ENCODE data around the gene INCA1. TPM values are rescaled to one million over a fixed set of nuclear protein-coding genes. Genes with fewer than 3 reads are reported as not detected.
"Not testable (repeated sequence)": the region's sequence is repeated elsewhere in the genome, so short reads cannot be mapped to it uniquely, and the experiment has no call there.

Gene INCA1, protein sequence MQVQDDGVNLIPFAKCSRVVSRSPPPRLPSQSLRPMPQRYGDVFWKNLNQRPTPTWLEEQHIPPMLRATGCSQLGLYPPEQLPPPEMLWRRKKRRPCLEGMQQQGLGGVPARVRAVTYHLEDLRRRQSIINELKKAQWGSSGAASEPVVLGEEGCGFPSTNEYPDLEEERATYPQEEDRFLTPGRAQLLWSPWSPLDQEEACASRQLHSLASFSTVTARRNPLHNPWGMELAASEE
- total RNA-seq: not detected

DNA sequence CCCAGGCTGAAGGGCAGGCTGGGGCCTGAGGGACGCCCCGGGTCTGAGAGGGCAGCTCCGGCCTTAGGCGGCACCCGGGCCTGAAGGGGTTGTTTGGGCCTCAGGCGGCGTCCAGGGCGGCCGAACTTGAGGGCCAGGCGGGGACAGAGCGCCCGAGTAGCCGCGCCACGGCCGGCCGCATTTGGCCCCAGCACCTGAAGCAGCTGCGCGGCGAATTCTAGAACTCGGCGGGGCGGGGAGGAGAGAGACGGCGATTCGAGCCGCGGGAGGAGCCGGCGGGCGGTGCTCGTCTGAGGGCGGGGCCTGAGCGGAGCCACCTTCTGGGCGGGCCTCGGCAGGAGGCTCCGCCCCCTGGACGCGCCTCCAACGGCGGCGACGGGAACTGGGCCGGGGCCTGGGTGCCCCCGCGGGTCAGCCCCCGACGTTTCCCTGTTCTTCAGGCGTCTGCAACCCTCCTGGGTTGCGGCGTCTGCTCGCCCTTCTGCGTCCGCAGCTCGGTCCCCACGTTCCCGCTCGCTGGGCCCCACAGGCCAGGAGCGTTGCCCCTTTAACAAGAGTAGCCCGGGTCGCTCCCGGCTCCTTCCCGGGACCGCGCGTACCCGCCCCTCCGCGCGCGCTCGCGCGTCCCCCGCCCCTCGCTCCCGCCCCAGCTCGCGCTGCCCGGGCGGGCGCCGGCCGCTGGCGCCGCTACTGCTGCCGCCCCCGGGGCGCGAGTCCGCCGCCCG lies at the start of gene INCA1, which contains the start of gene KIF1C:
TSS of gene INCA1 (minus strand) at position 221 of the 725 bp plus-strand sequence. CDS start 3,085 bp downstream, outside the sequence.
TSS of gene KIF1C (plus strand) at position 649 of the 725 bp plus-strand sequence. CDS start 2,297 bp downstream, outside the sequence.
- FAIRE-seq (no peak), DNase-seq (ENCODE audit: low spot score in 2 of 2) (peak; percentile 99 to 100)

DNA sequence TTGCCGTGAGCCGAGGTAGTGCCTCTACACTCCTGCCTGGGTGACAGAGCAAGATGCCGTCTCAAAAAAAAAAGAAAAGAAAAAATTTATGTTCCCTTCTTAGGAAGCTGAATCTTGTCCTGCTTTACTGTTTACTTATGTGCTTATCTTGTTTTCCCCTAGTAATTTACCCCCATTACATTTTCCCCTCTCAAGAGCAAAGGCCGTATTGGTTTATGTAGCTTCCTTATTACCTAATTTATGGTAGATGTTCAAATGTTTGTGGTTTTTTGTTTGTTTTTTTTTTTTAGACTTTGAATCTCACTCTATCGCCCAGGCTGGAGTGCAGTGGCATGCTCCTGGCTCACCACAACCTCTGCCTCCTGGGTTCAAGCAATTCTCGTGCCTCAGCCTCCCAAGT lies 48.2 kb upstream of the INCA1 start:
- DNase-seq (ENCODE audit: low spot score in 2 of 2): no peak
- FAIRE-seq: no peak

DNA sequence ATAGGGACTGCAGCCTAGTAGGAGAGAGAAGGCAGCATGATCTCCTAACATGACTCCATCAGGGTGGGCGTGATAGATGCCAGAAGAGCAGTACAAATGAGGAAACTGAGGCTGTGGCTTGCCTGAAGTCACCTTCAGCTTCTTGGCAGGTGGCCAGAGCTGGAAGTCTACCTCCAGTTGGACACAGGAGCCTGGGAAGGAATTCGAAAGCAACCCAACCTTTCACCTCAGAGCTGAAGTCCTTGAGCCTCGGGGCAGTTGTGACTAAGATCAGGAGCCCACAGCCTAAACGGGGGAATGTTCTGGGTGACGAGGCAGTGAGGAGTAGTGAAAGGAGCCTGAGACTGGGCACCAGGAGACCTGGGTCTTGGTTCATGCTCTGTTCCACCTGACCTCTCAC lies 47.3 kb upstream of the INCA1 start:
- no peak for DNase-seq (ENCODE audit: low spot score in 2 of 2)

DNA sequence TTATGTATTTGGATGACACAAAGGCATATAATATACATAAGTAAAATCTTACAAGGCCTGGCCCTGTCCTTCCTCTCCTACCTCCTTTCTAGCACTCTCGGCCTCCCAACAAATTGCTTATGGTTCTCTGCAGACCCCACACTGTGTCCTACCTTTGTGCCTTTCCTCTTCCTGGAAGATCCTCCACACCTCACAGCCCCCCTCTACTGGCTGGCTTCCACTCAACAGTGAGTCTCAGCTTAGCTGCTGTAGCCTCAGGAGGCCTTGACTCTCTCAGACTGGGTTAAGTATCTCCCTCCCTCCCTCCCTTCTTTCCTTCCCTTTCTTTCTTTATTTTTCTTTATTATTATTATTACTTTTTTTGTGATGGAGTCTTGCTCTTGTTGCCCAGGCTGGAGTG lies 46.2 kb upstream of the INCA1 start:
- FAIRE-seq (no peak), DNase-seq (ENCODE audit: low spot score in 2 of 2) (no peak)

More for the DNA sequence above, 47.3 kb upstream of the INCA1 start:
- FAIRE-seq: no peak

DNA sequence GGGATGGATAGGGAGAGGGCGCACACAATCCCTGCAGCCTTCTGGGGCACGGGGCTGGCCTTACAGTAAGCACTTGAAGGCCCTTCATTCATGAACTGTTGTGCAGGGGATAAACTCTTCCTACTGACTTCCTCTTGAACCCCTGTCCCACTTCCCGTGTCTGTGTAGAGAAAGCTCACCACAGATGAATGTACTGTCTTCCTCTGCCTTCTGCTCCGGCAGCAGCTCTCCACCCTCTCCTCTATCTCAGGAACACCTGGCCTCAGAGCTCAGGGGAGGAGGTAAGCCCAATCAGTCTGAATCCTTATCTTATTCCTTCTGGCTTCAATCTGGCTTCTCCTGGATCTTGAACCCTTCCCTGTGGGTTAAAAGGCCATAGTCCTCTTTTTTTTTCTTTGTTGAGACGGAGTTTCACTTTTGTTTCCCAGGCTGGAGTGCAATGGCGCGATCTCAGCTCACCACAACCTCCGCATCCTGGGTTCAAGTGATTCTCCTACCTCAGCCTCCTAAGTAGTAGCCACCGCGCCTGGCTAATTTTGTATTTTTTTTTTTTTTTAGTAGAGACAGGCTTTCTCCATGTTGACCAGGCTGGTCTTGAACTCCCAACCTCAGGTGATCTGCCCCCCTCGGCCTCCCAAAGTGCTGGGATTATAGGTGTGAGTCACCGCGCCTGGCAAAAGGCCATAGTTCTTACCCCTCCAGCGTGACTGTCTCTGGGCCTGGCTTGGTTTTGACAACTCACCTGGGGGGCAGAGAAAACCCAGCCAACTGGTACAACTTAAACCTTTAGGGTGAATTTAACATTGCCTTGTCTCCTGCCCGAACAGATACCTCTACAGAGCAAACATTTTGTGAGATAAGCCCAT lies 45.1 kb upstream of the INCA1 start:
- DNase-seq (ENCODE audit: low spot score in 2 of 2) (no peak), FAIRE-seq (no peak)

DNA sequence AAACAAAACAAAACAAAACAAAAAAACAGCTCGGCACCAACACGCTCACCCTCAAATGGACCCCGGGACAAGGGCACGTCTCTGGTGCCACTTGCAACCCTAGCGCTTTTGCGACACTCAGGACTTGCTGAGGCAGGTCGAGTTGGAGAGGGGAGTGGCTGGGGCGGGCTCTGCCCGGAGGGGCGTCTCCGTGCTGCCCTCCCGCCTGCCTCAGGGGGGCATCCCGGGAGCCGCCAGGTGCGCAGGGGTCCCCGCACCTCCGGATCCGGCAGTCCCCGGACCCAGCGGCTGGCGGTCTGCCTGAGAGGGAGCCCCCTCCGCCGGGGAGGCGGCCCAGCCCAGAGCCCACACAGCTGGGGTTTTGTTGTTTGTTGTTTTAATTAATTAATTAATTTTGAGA lies 38.0 kb upstream of the INCA1 start, which contains the start of gene SLC52A1:
TSS of gene SLC52A1 (minus strand) at position 112 of the 400 bp plus-strand sequence. CDS start 820 bp downstream, outside the sequence.
- no peak for FAIRE-seq
- no peak for DNase-seq (ENCODE audit: low spot score in 2 of 2)

DNA sequence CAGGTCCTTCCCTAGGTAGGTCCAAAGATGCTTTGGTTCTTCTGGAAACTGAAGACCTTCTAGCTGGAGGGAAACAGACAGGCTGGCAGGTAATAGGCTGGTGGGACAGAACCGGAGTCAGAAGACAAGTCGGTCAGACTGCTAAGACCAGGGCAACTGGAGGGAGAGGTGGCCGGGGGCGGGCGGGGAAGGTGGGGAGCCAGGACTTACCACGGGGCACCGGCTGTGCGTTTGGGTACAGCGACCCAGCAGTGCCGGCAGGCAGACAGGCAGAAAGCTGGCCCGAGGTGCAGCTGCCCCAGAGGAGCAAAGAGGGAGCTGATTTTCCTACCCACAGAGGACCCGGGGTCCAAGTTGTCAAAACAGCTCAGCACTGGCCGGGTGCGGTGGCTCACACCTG lies 37.3 kb upstream of the INCA1 start:
- DNase-seq (ENCODE audit: low spot score in 2 of 2): no peak
- FAIRE-seq: no peak

DNA sequence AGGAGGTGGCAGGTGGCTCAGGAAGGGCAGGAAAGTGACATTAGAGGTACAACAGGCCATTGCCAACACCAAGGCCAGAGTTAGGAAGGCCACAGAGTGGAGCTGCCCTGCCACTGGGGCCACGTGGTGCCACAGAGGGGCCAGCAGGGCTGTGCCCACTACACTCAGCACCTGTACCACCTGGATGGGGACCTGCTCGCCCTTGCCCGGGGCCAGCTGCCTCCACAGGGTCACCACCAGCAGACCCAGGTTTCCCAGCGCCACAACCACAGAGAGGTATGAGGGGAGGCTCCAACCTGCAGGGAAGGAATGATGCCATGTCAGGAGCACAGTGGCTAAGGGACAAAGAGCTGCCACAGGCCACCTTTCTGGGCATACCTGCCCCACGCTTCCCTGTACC lies 36.7 kb upstream of the INCA1 start:
- no peak for FAIRE-seq
- no peak for DNase-seq (ENCODE audit: low spot score in 2 of 2)

DNA sequence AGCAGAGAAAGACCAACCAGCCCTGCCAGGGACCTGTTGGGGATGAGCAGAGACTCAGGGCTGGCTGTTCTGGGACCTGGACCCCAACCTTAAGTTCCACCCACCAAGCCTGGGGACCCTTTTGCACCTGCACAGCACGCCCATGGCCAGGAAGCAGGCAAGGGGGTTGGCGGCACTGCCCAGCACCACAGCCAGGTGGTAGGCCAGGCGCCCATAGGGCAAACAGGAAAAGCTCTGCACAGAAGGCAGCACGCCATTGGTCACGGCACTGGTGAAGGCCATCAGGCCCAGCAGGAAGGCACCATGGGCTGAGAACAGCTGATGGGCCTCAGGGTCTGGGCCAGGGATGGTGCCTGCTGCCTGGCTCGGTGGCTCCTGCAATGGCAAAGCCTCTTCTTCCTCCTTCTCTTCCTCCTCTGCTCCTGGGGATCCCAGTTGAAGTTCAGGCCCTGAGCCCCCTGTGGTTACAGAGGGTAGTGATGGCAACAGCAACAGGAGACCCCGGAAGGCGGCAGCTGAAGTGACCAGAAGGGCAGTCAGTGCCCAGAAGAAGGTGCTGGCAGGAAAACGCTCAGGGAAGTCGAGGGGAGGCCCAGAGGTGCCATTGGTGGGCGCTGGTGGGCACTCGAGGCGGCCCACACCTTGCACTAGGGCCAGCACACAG lies 36.2 kb upstream of the INCA1 start:
- FAIRE-seq (no peak), DNase-seq (ENCODE audit: low spot score in 2 of 2) (no peak)

DNA sequence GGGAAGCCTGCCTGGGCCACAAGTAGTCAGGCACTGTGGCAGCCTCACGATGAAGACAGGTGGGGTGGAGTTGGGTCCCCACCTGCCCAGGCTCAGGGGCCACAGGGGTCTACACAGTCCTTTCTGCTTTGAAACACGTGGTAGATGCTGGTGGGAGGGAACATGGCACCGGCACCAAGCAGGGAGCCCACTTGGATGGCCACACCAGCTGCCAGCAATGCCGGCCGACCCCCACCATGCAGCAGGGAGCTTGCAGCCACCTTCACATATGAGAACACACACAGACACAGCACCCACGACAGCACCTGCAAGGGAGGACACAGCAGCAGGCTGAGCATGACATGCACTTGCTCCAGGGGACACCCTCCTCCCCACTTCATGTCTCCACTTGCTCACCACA lies 35.5 kb upstream of the INCA1 start:
- FAIRE-seq (no peak), DNase-seq (ENCODE audit: low spot score in 2 of 2) (no peak)

DNA sequence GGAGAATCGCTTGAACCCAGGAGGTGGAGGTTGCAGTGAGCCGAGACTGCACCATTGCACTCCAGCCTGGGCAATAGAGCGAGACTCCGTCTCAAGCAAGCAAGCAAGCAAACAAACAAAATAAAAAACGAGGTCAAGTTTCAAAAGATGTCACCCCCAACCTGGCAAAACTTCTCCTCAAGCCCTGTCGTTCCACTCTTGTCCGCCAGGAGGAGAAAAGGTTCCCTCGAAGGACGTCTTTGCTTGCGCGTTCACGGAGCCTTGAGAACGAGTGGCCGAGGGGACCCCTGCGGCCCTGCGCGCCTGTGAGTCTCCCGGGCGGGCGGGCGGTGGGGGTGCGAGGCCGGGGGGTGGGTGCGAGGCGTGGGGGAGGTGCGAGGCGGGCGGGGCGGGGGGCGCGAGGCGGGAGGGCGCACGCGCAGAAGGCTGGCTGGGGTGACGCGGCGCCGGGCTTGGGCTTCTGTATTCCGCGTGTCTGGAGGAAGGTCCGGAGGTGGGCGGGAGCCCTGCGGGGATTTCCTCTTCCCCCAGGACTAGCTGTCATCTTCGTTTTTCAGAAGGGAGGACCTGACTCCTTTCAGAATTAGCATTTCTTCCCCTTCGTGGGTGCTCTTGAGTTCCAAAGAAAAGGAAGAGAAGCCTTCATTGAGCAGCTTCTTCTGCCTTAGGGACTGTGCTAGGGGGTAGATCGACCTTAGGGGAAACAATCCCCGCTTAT lies 34.2 kb upstream of the INCA1 start:
- no peak for FAIRE-seq

DNA sequence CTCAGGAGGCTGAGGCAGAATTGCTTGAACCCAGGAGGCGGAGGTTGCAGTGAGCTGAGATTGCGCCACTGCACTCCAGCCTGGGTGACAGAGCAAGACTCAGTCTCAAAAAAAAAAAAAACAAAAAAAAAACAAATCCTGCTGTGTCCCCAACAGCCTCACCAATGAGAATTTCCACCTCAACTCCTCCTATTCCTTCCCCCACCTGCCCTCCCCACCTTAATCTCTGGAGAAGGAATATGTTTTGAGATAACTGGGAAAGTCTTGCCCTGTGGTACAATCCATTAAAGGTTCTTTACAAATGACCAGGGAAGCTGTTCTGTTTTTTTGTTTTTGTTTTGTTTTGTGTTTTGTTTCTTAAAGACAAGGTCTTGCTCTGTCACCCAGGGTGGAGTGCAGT lies 32.8 kb upstream of the INCA1 start:
- not testable (repeated sequence) for DNase-seq (ENCODE audit: low spot score in 2 of 2); FAIRE-seq

More for the DNA sequence above, 34.2 kb upstream of the INCA1 start:
- peak; percentile 79 to 87 for DNase-seq (ENCODE audit: low spot score in 2 of 2)

DNA sequence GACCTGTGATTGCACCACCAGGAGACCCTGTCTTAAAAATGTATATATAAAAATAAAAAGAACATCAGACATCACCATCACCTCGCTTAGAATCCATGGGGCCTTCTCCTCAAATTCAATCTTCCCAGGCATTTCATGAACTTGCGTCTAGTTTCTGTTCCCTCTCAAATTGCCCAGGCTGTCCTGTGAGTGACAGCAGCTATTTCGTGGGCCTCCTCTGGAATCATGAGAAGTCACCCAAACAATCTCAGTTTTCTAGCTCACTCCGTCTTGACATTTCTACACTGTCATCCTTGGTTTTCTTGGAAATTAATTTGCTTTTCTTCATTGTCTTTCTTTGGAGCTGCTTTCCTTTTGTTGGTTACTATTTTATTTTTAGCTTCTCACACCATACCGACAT lies 30.6 kb upstream of the INCA1 start:
- FAIRE-seq (no peak), DNase-seq (ENCODE audit: low spot score in 2 of 2) (no peak)

DNA sequence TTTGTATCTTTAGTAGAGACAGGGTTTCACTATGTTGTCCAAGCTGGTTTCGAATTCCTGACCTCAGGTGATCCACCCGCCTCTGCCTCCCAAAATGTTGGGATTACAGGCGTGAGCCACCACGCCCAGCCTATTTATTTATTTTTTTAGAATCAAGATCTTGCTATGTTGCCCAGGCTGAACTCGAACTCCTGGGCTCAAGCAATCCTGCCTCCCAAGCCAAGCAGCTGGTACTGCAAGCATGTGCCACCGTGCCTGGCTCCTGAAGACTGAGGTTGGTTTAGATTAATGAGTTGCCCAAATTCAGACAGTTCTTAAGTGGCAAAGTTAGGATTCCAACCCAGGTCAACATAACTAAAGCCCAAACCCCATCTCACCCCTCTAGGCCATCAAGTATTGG lies 30.0 kb upstream of the INCA1 start:
- no peak for FAIRE-seq
- no peak for DNase-seq (ENCODE audit: low spot score in 2 of 2)

DNA sequence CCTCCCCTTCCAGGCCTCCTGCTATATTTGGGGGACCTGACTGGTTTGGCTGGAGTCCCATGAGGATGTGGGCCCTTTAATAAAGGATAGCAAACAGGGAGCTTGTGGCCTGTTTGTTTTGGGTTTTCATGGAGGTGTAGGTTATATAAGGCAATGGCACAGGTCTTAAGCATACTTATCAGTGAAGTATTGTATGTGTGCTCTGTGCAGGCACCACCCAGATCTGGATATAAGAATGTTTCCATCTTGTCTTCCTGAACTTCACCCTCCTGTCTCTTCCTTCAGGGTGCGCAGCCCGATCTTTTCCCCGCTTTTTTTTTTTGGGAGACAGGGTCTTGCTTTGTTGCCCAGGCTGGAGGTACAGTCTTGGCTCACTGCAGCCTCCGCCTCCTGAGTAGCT lies 27.3 kb upstream of the INCA1 start:
- no peak for FAIRE-seq
- DNase-seq (ENCODE audit: low spot score in 2 of 2): no peak

DNA sequence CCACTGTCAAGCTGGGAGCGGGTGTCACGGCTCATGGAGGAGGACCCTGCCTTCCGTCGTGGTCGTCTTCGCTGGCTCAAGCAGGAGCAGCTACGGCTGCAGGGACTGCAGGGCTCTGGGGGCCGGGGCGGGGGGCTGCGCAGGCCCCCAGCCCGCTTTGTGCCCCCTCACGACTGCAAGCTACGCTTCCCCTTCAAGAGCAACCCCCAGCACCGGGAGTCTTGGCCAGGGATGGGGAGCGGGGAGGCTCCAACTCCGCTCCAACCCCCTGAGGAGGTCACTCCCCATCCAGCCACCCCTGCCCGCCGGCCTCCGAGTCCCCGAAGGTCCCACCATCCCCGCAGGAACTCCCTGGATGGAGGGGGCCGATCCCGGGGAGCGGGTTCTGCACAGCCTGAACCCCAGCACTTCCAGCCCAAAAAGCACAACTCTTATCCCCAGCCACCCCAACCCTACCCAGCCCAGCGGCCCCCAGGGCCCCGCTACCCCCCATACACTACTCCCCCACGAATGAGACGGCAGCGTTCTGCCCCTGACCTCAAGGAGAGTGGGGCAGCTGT lies 26.3 kb upstream of the INCA1 start:
- FAIRE-seq: no peak
- no peak for DNase-seq (ENCODE audit: low spot score in 2 of 2)

DNA sequence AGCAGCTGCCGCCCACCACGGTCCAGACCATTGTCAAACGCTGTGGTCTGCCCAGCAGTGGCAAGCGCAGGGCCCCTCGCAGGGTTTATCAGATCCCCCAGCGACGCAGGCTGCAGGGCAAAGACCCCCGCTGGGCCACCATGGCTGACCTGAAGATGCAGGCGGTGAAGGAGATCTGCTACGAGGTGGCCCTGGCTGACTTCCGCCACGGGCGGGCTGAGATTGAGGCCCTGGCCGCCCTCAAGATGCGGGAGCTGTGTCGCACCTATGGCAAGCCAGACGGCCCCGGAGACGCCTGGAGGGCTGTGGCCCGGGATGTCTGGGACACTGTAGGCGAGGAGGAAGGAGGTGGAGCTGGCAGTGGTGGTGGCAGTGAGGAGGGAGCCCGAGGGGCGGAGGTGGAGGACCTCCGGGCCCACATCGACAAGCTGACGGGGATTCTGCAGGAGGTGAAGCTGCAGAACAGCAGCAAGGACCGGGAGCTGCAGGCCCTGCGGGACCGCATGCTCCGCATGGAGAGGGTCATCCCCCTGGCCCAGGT lies 24.9 kb upstream of the INCA1 start:
- FAIRE-seq (no peak), DNase-seq (ENCODE audit: low spot score in 2 of 2) (no peak)

DNA sequence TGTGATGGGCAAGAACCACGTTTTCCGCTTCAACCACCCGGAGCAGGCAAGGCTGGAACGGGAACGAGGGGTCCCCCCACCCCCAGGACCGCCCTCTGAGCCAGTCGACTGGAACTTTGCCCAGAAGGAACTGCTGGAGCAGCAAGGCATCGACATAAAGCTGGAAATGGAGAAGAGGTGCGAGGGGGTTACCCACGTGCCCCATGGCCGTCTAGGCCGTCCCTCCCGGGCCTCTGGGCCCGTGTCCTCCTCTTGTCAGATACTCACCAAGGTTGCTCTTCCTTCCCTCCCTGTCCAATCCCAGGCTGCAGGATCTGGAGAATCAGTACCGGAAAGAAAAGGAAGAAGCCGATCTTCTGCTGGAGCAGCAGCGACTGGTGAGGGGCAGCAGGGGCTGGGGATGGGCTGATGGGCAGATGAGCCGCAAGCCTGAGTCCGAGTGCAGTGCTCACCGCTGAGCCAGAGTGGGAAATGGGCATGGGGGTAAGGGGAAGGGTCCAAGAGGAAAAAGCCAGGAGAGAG lies 23.2 kb upstream of the INCA1 start:
- no peak for DNase-seq (ENCODE audit: low spot score in 2 of 2)
- FAIRE-seq: no peak

DNA sequence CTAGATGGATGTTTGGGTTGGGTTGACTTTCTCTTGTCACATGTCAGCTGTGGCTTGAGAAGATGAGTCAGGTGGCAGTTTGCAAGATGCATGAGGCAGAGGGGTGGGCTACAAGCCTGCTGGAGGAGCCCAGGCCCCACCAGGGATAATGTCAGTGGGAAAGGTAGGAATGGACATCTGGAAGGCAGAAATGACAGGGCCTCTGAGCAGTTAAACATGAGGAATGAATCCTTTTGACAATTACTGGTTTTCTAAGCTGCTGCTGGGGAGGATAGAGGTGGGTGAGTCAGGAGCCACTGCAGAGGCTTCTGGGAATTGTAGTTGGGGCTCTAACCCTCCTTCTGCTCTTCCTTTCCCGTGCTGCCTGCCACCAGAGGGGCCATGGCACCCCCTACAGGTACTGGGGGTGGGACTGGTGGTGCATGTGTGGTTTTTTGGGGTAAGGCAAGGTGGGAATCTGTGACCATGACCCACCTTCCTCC lies 22.2 kb upstream of the INCA1 start:
- no peak for FAIRE-seq
- DNase-seq (ENCODE audit: low spot score in 2 of 2): no peak
